Stimulated activated CD8-positive, alpha-beta memory T cell treated with anti-CD3 and anti-CD28 coated beads, Interleukin-15, amount 100 ng/mL, for 24 hours (primary cell): ENCODE measurements around the gene STAM.
A peak's percentile ranks its signal among the peaks of the same experiment; 100 is the strongest.

Experiments used
- DNase-seq: peaks from one replicate; pipeline ENCODE4 v3.0.0-alpha.2; 2020; ENCODE audit warnings: low read depth

Gene STAM

DNA sequence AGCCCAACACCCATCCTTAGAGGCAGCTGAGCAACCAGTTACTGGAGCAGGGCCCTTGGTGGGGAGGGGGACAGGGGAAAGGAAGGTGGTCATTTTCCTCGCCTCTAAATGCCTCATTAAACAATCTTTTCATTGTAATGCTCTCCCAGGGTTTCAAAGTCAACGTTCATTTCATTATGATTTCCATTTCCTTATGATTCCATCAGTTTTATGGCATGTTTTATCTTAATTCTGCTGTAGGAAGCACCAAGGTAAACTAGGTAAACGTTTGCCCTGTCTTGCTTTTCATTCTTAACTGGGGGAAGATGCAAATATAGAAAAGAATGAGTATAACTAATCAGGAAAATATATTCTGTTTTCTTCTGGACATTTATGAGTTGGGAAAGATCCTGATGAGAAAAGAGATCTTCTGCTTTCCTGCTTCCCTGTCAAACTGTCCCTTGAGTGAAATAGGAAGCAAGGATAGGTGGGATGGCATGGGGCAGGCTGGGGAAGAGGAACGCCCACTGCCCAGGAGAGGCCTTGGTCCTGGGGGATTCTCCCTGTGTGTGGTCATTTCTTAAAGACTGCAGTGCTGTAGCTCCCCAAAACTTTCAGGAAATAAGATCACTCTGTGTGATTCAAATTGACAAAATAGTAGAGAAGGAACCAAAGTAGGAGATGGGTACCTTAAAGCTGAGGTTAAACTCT is 87.5 kb downstream of the STAM start:
- no peak for DNase-seq

DNA sequence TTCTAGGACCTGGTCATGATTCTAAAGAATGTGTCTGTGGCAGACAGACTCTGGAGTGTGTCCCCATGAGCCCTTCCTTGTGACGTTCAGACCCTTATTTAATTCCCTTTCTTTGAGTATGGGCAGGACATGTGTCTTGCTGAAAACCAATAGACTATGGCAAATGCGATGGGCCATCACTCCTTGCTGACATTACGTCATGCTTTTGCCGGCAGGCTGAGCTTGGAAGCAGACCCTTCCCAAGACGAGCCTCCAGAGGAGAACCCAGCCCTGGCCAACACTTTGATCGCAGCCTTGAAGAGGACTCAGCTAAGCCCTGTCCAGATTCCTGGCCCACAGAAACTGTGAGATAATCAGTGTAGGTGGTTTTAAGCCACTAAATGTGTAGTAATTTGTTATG is 89.7 kb downstream of the STAM start:
- DNase-seq = no peak

GRCh38 chr10:17734432-17735080 is 90.6 kb downstream of the STAM start:
- DNase-seq = no peak

GRCh38 chr10:17735166-17735941 is 91.4 kb downstream of the STAM start:
- no peak for DNase-seq

GRCh38 chr10:17736223-17736622 is 92.3 kb downstream of the STAM start:
- DNase-seq = no peak

DNA sequence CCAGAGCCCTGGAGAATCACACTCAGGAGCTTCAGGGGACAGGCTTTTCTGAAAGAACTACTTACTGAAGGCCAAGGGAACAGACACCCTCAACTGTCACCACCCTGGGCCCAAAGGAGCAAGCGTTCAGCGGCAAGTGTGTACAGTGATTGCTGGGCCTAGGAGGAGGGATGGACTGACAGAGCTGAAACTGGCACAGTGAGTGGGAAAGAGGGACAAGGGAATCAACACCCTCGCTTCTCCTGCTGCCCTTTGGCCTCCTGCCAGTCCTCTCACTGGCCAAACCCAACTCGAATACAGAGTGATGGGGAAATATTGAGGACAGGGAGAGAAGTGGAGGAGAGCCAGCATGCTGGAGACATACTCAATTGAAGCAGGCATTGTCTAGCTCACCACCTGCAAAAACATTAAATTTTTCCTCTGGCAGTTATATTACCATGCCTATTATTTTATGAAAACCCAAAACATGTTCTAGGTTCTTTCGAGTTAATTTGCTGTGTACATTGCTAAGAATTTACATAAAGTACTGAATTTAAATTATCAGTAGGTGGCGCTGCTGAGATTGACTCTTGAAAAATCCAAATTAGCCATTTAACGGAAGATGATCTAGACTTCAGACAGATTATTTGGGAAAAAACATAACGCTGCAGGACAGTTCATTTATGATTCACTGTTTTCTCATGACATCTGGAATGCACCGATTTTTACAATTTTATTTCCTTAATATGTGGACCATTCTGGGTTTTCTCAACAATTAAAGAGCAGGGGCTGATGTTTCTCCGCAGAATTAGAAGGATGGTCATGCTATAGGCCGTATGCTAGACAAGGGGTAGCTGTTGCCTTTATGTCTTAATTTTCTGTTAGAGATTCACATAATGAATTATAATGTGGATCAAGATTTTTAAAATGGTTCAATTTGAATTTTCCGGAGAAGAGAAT is 93.3 kb downstream of the STAM start:
- no peak for DNase-seq

DNA sequence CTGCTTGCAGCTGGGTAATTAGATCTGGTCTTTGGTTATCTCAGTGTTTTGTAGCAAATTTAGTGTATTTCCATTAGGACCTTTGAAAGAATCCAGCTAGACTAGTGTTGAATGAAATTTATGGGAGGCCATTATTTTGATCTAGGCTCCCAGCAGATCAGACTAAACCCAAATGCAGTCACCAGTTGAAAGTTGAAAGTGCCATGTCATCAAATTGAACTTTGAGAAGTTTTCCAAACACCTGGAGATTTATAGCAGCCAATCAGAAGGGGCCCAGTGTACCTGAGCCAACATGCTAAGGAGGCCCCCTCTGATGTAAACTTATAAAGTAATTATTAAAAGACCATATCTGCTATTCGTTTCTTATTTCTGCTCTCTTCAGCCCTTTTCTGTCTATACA is 96.7 kb downstream of the STAM start:
- no peak for DNase-seq

DNA sequence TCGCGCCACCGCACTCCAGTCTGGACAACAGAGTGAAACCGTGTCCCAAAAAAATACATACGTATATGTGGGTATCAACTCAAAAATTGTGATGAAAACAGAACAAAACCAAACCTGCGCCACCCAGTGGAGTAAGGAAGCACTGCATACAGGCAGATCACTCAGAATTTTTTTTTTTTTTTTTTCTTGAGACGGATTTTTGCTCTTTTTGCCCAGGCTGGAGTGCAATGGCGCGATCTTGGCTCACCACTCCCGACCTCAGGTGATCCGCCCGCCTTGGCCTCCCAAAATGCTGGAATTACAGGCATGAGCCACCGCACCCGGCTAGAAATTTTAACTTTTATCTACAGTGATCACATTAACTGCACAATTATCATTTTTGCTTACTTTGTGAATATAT is 99.0 kb downstream of the STAM start:
- peak; percentile 43 for DNase-seq

DNA sequence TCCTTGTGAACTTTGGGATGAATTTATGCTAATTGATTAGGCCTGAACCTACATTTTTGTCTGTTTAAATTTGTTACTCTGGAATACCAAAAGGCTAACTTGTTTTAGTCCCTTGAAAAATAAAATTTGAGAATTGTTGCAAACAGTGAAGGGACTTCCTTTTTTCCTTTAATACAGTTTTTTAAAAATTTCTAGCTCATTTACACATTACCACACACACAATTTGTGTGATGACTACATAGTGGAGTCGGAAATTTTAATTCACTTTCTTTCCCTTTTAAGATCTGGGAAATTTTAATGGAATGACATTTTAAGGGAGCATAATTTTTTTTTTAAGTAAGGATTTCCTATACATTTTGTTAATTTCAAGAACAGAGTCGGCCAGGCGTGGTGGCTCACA is 99.5 kb downstream of the STAM start:
- DNase-seq = no peak

GRCh38 chr10:17744341-17744861 is 100.5 kb downstream of the STAM start:
- no peak for DNase-seq

GRCh38 chr10:17747883-17748550 is 104.1 kb downstream of the STAM start:
- no peak for DNase-seq

DNA sequence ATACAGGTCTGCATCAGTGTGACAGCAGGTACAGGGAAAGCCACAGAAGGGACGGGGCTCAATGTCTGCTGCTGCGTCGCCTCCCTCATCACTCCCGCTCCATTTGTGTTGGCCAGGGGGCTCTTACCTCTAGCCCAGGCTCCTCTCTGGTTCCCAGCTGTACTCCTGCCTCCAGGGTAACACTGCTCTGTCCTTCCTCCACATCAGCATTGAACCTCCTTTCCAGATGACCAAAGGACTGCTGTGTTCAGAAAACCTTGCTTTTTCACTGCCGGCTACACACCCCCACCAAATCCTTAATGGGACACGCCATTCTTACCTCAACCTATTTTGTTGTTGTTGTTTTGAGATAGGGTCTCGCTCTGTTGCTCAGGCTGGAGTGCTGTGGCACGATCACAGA is 105.9 kb downstream of the STAM start:
- DNase-seq = no peak

- DNase-seq = no peak
These were observed 108.0 kb downstream of the STAM start, which contains the start of gene TMEM236 for GRCh38 chr10:17751781-17752445. TSS of gene TMEM236 (plus strand) at chr10:17752201. CDS start at chr10:17752296, 95 bp downstream.

- DNase-seq = no peak
These were observed 112.7 kb downstream of the STAM start for GRCh38 chr10:17756557-17757217.

DNA sequence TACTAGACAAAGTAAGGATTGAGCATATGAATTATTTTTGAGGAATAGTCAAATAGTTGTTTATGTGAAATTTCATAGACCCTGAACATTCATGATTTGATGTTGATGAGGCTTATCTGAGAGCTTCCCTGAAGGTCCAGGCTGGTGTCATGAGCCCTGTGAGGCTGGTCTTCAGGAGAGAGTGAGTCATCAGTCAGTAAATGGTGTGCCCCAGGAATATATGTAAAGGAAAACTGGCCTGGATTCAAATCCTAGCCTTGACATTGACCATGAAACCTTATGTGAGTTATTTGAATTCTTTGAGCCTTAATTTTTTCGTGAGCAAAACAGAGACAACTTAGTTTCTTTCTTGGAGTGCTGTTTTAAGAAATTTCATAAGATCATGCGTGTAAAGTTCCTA is 114.2 kb downstream of the STAM start:
- no peak for DNase-seq

DNA sequence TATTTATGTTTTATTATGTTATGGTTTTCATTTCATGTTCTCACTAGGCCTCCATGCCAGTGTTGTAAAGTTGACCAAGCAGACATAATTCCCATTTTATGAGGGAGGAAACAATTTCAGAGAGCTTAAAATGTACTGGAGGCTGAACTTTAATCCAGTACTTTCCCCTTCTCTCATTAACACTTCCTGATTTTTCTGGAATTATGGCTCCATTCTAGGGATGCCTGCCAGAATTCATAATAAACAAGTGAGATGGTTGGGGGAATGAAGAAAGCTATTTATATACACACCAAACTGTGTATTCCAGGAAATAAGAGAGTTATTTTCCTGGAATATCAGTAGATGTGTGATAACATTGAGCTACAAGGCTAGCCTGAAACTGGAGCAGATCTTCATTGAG is 114.9 kb downstream of the STAM start:
- DNase-seq = no peak

- DNase-seq = no peak
These were observed 120.2 kb downstream of the STAM start for GRCh38 chr10:17764142-17764541.

DNA sequence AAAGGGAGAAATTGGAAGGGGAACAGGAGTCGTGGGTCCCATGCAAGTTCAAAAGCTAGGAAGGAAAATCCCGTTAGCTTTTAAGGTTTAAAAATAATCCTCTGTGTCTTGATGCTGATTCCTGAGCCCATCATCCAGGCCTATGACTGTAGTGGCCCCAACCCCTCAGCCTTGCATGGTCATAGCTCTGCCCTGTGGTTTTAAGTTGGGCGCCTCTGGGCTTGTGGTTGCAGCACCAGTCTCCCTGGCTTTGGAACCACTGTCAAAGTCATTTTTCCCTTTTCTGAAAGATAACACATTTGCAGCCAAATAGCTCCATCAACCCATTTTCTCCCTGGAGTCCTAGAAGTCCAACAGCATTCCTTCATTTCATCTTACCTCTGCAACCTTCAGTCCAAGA is 121.7 kb downstream of the STAM start:
- DNase-seq = no peak
